Measurements from ENCODE around the gene CBLB. TPM values are rescaled to one million over a fixed set of nuclear protein-coding genes. Genes with fewer than 3 reads are reported as not detected.

CBLB gene
- total RNA-seq, 2 donors from 2014 or later, result 31.1 to 40.5 TPM

DNA sequence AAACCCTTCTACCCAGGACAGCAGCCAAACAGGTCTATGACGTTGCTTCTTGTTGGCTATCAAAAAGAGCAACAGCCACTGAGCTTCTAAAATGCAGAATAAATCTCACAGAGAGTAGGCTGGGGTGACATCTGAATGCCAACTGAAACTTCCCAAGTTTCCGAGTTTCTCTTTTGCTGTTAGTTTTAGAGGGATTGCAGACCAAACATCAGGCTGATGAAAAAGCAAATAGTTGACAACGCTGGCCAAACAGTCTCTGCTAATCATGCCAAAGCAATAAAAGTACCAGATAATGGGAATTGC, 670 bp upstream of the CBLB start:
- peak overlapping the region; percentile 82 to 96 (median 92) for H3K27ac ChIP-seq
- intact Hi-C loops (cut with DNase I), result no loop called here
- H3K36me3 ChIP-seq (replicated peaks in 1 of 2; ENCODE audit: insufficient read depth in 1 of 2, low read depth in 2 of 2), result no peaks in the 10 kb centered on the region
- H3K9me3 ChIP-seq, result no peaks in the 10 kb centered on the region
- H3K4me3 ChIP-seq, result peak overlapping the region; percentile 25 to 93
- no peak for DNase-seq
- H3K4me1 ChIP-seq, result peaks cover 31% of the 10 kb centered on the region
- TF ChIP-seq CTCF (IDR thresholded peaks at IDR 0.05) (no peak), POLR2A (IDR thresholded peaks at IDR 0.05) (peak in 2 of 3 donors; percentile 13 to 48)
- no peaks in the 10 kb centered on the region for H3K27me3 ChIP-seq
- 0 to 1% methylated on average over 3 of the region's 3 CpGs for whole genome bisulfite sequencing, 2 donors
- no peak for ATAC-seq

GRCh38 chr3:105868431-105868741, 426 bp downstream of the CBLB start:
- H3K36me3 ChIP-seq (replicated peaks in 1 of 2; ENCODE audit: insufficient read depth in 1 of 2, low read depth in 2 of 2), result no peaks in the 10 kb centered on the region
- H3K4me1 ChIP-seq, result peaks cover 31% of the 10 kb centered on the region
- ATAC-seq, result peak; percentile 33
- peak overlapping the region; percentile 67 to 93 for H3K4me3 ChIP-seq
- peak; percentile 60 to 69 (median 64) for DNase-seq
- H3K27ac ChIP-seq, result peak overlapping the region; percentile 82 to 96 (median 92)
- 1% methylated on average over 28 of the region's 28 CpGs; no CpG with 5 or more reads in 1 of the 2 donors for WGBS, 2 donors
- intact Hi-C loops (cut with DNase I), result no loop called here
- no peaks in the 10 kb centered on the region for H3K27me3 ChIP-seq
- TF ChIP-seq POLR2A (IDR thresholded peaks at IDR 0.05), result no peak
- no peak for TF ChIP-seq CTCF (IDR thresholded peaks at IDR 0.05)
- no peaks in the 10 kb centered on the region for H3K9me3 ChIP-seq

DNA sequence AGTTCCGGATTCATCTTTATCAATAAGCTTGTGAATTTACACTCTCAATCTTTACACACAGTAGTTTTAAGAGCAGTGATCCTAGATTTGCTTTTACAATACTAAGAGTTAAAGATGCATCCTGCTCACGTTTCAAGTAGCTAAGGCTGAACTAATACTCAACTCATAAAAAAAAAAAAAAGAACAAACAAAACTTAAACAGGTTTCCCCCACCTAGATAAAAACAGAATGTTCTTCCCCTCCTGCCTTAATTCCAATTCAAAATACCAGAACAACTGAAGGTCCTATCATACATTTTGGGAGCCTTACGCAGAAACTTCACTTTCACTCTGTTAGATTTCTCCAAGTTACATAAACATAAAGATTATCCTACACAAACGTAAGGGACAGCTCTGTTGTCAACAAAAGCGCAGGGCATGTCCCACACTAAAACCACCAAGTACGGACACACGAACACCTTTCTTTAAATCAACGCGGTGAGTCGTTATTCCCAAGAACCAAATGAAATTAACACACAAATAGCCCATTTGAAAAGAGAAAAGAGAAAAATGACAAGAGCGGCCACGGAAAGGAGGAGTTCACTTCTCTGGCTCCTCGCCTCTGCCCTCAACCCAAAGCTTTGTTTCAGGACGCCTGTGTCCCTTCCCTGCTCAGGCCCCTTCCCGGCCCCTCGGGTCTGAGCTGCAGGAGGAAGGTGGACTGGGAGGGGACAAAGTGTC, 941 bp downstream of the CBLB start:
- H3K4me3 ChIP-seq, result peak overlapping the region; percentile 67 to 93
- intact Hi-C loops (cut with DNase I), result no loop called here
- H3K27ac ChIP-seq, result peak overlapping the region; percentile 82 to 96 (median 92)
- no peaks in the 10 kb centered on the region for H3K36me3 ChIP-seq (replicated peaks in 1 of 2; ENCODE audit: insufficient read depth in 1 of 2, low read depth in 2 of 2)
- peak in 1 of 4 donors; percentile 6 for DNase-seq
- no peaks in the 10 kb centered on the region for H3K27me3 ChIP-seq
- TF ChIP-seq POLR2A (IDR thresholded peaks at IDR 0.05) (no peak), CTCF (IDR thresholded peaks at IDR 0.05) (no peak)
- no peaks in the 10 kb centered on the region for H3K9me3 ChIP-seq
- WGBS, 2 donors, result 1 to 2% methylated on average over 13 to 16 of the region's 16 CpGs
- H3K4me1 ChIP-seq, result peaks cover 31% of the 10 kb centered on the region
- ATAC-seq, result no peak

DNA sequence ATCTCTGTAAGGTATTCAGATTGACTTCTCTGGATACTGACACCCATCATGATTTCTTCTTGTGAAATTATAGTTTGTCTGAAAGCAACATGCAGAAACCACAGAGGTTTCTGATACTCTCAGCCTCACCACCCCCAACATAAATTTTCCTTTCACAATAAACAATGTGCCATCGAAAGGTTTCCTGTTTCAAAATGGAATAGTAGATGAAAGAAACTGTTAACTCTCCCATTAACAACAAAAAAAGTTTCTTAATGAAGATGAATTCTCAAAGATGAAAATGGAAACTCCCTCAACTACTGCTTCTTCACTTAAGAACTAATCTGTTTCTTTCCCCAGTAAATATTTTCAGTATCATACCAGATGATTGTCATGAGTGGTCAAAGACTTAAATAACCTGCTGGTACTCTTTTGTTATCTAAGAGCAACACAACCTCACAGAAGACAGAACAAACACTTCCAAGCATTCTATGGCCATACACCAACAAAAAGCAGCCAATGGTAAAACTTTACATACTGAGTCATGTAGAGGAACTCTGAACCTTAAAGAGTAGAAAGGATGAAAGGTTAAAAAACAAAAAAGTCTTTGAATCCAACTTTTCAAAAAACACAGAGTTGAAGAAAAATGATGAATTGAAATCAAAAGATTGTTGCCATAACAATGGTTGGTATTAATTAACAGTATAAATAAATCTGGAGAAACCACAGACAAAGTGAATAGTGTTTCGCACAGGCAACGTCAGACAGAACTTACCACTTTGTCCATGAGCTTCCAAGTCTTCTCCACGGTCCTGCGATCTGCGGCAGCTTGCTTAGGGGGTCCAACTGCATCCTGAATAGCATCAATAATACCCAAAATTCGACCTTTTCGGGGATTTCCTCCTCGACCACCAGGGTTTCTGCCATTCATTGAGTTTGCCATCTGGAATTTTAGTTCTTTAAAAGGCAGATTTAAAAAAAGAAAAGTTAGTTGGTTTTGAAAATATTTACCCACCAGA, 1.9 kb downstream of the CBLB start:
- intact Hi-C loops (cut with DNase I), result no loop called here
- Histone ChIP-seq H3K9me3 (no peaks in the 10 kb centered on the region), H3K27me3 (no peaks in the 10 kb centered on the region), H3K4me1 (peaks cover 31% of the 10 kb centered on the region), H3K27ac (peak overlapping the region in 3 of 4 donors; percentile 90 to 96 (median 93)), H3K36me3 (replicated peaks in 1 of 2; ENCODE audit: insufficient read depth in 1 of 2, low read depth in 2 of 2) (no peaks in the 10 kb centered on the region), H3K4me3 (no peak overlapping the region)
- no peak for ATAC-seq
- DNase-seq, result no peak
- TF ChIP-seq CTCF (IDR thresholded peaks at IDR 0.05) (no peak), POLR2A (IDR thresholded peaks at IDR 0.05) (no peak)
- 37 to 53% methylated on average over 9 of the region's 9 CpGs for WGBS, 2 donors
